ENCODE data around the gene ADAMTS18. TPM values are rescaled to one million over a fixed set of nuclear protein-coding genes. Genes with fewer than 3 reads are reported as not detected.

Gene ADAMTS18
- total RNA-seq, 8 experiments from 2014 or later = 0.75 to 2.9 (median 1.0) TPM; not detected in 3

- no peak overlapping the region for H3K4me3 ChIP-seq
- peaks cover 4 to 14% of the 10 kb centered on the region in 2 donors for H3K4me1 ChIP-seq (replicated peaks in 1 of 2)
- 76 to 100% (median 86%) methylated on average over 1 to 2 of the region's 2 CpGs; no CpG with 5 or more reads in 5 of the 10 experiments for WGBS, 10 experiments
- in situ Hi-C loops (cut with MboI; ENCODE audit: low pct_unique_long_range_greater_than_20kb in 2 of 9, low sequenced_read_pairs in 9 of 9, unreplicated experiment in 9 of 9) = no loop called here
- H3K27ac ChIP-seq = no peak overlapping the region
- no peak for ATAC-seq (replicated peaks in 6 of 8)
Observed at GRCh38 chr16:77304134-77304533, 130.7 kb downstream of the ADAMTS18 start.

- 71 to 100% (median 100%) methylated on average over 1 of the region's 1 CpG; no CpG with 5 or more reads in 4 of the 10 experiments for WGBS, 10 experiments
- in situ Hi-C loops (cut with MboI; ENCODE audit: low pct_unique_long_range_greater_than_20kb in 2 of 9, low sequenced_read_pairs in 9 of 9, unreplicated experiment in 9 of 9) = no loop called here
- H3K27ac ChIP-seq = no peak overlapping the region
- no peak for ATAC-seq (replicated peaks in 6 of 8)
- no peak overlapping the region for H3K4me3 ChIP-seq
- H3K4me1 ChIP-seq (replicated peaks in 1 of 2) = peaks cover 2 to 5% of the 10 kb centered on the region in 2 donors
Observed at GRCh38 chr16:77302674-77303073, 132.2 kb downstream of the ADAMTS18 start.

- WGBS, 10 experiments = 71 to 100% (median 92%) methylated on average over 3 to 5 of the region's 5 CpGs
- in situ Hi-C loops (cut with MboI; ENCODE audit: low pct_unique_long_range_greater_than_20kb in 2 of 9, low sequenced_read_pairs in 9 of 9, unreplicated experiment in 9 of 9) = no loop called here
- ATAC-seq (replicated peaks in 6 of 8) = no peak
- Histone ChIP-seq H3K27ac (no peak overlapping the region), H3K4me3 (no peak overlapping the region), H3K4me1 (replicated peaks in 1 of 2) (peaks cover 0 to under 1% of the 10 kb centered on the region in 2 donors)
Observed at GRCh38 chr16:77302249-77302648, 132.6 kb downstream of the ADAMTS18 start.

GRCh38 chr16:77300256-77300655 lies 134.6 kb downstream of the ADAMTS18 start:
- WGBS, 10 experiments = 60 to 100% (median 90%) methylated on average over 1 to 3 of the region's 3 CpGs; no CpG with 5 or more reads in 3 of the 10 experiments
- no peak overlapping the region for H3K27ac ChIP-seq
- in situ Hi-C loops (cut with MboI; ENCODE audit: low pct_unique_long_range_greater_than_20kb in 2 of 9, low sequenced_read_pairs in 9 of 9, unreplicated experiment in 9 of 9) = no loop called here
- no peak overlapping the region for H3K4me3 ChIP-seq
- H3K4me1 ChIP-seq (replicated peaks in 1 of 2) = no peaks in the 10 kb centered on the region
- no peak for ATAC-seq (replicated peaks in 6 of 8)

GRCh38 chr16:77299395-77299794 lies 135.4 kb downstream of the ADAMTS18 start:
- no peak overlapping the region for H3K4me3 ChIP-seq
- ATAC-seq (replicated peaks in 6 of 8) = no peak
- H3K4me1 ChIP-seq (replicated peaks in 1 of 2) = no peaks in the 10 kb centered on the region
- H3K27ac ChIP-seq = no peak overlapping the region
- in situ Hi-C loops (cut with MboI; ENCODE audit: low pct_unique_long_range_greater_than_20kb in 2 of 9, low sequenced_read_pairs in 9 of 9, unreplicated experiment in 9 of 9) = no loop called here
- 25 to 100% (median 100%) methylated on average over 1 of the region's 1 CpG; no CpG with 5 or more reads in 4 of the 10 experiments for WGBS, 10 experiments

- ATAC-seq (replicated peaks in 6 of 8) = peak in 7 of 8 experiments; percentile 32 to 98 (median 73)
- in situ Hi-C loops (cut with MboI; ENCODE audit: low pct_unique_long_range_greater_than_20kb in 2 of 9, low sequenced_read_pairs in 9 of 9, unreplicated experiment in 9 of 9) = no loop called here
- Histone ChIP-seq H3K4me3 (no peak overlapping the region), H3K27ac (no peak overlapping the region), H3K4me1 (replicated peaks in 1 of 2) (no peaks in the 10 kb centered on the region)
- 34 to 100% (median 63%) methylated on average over 1 to 11 of the region's 12 CpGs; no CpG with 5 or more reads in 1 of the 10 experiments for WGBS, 10 experiments
Observed at GRCh38 chr16:77298418-77299360, 136.1 kb downstream of the ADAMTS18 start.

GRCh38 chr16:77297996-77298395 lies 136.8 kb downstream of the ADAMTS18 start:
- no peak for ATAC-seq (replicated peaks in 6 of 8)
- in situ Hi-C loops (cut with MboI; ENCODE audit: low pct_unique_long_range_greater_than_20kb in 2 of 9, low sequenced_read_pairs in 9 of 9, unreplicated experiment in 9 of 9) = no loop called here
- no peak overlapping the region for H3K27ac ChIP-seq

GRCh38 chr16:77295896-77296295 lies 138.9 kb downstream of the ADAMTS18 start:
- H3K27ac ChIP-seq = no peak overlapping the region
- no peak overlapping the region for H3K4me3 ChIP-seq
- peaks cover 0 to 3% of the 10 kb centered on the region in 2 donors for H3K4me1 ChIP-seq (replicated peaks in 1 of 2)
- in situ Hi-C loops (cut with MboI; ENCODE audit: low pct_unique_long_range_greater_than_20kb in 2 of 9, low sequenced_read_pairs in 9 of 9, unreplicated experiment in 9 of 9) = no loop called here
- no peak for ATAC-seq (replicated peaks in 6 of 8)
- 71 to 100% (median 91%) methylated on average over 1 to 2 of the region's 3 CpGs; no CpG with 5 or more reads in 4 of the 10 experiments for WGBS, 10 experiments

More at GRCh38 chr16:77297996-77298395, 136.8 kb downstream of the ADAMTS18 start:
- WGBS, 10 experiments = 33 to 100% (median 74%) methylated on average over 1 to 5 of the region's 5 CpGs; no CpG with 5 or more reads in 4 of the 10 experiments
- H3K4me1 ChIP-seq (replicated peaks in 1 of 2) = no peaks in the 10 kb centered on the region
- no peak overlapping the region for H3K4me3 ChIP-seq

- in situ Hi-C loops (cut with MboI; ENCODE audit: low pct_unique_long_range_greater_than_20kb in 2 of 9, low sequenced_read_pairs in 9 of 9, unreplicated experiment in 9 of 9) = no loop called here
- peak in 5 of 8 experiments; percentile 60 to 92 (median 79) for ATAC-seq (replicated peaks in 6 of 8)
- 20 to 76% (median 50%) methylated on average over 1 to 10 of the region's 10 CpGs; no CpG with 5 or more reads in 2 of the 10 experiments for WGBS, 10 experiments
Observed at GRCh38 chr16:77290451-77291115, 144.3 kb downstream of the ADAMTS18 start.

GRCh38 chr16:77289331-77289809 lies 145.5 kb downstream of the ADAMTS18 start:
- no peak overlapping the region for H3K4me3 ChIP-seq
- peak in 5 of 8 experiments; percentile 39 to 80 (median 67) for ATAC-seq (replicated peaks in 6 of 8)
- 43 to 100% (median 75%) methylated on average over 1 to 2 of the region's 2 CpGs; no CpG with 5 or more reads in 7 of the 10 experiments for WGBS, 10 experiments
- in situ Hi-C loops (cut with MboI; ENCODE audit: low pct_unique_long_range_greater_than_20kb in 2 of 9, low sequenced_read_pairs in 9 of 9, unreplicated experiment in 9 of 9) = no loop called here
- H3K4me1 ChIP-seq (replicated peaks in 1 of 2) = peaks cover 3 to 16% of the 10 kb centered on the region in 2 donors
- H3K27ac ChIP-seq = no peak overlapping the region

More at GRCh38 chr16:77290451-77291115, 144.3 kb downstream of the ADAMTS18 start:
- Histone ChIP-seq H3K4me3 (no peak overlapping the region), H3K27ac (no peak overlapping the region), H3K4me1 (replicated peaks in 1 of 2) (peaks cover 3 to 16% of the 10 kb centered on the region in 2 donors)

GRCh38 chr16:77288222-77288621 lies 146.6 kb downstream of the ADAMTS18 start:
- in situ Hi-C loops (cut with MboI; ENCODE audit: low pct_unique_long_range_greater_than_20kb in 2 of 9, low sequenced_read_pairs in 9 of 9, unreplicated experiment in 9 of 9) = no loop called here
- no peak for ATAC-seq (replicated peaks in 6 of 8)
- Histone ChIP-seq H3K4me3 (no peak overlapping the region), H3K27ac (no peak overlapping the region), H3K4me1 (replicated peaks in 1 of 2) (peaks cover 3 to 16% of the 10 kb centered on the region in 2 donors)
- 0 to 100% (median 82%) methylated on average over 1 to 3 of the region's 3 CpGs for WGBS, 10 experiments

- Histone ChIP-seq H3K27ac (no peak overlapping the region), H3K4me3 (no peak overlapping the region), H3K4me1 (replicated peaks in 1 of 2) (peaks cover 2 to 11% of the 10 kb centered on the region in 2 donors)
- 59 to 100% (median 80%) methylated on average over 1 to 5 of the region's 5 CpGs; no CpG with 5 or more reads in 1 of the 10 experiments for WGBS, 10 experiments
- in situ Hi-C loops (cut with MboI; ENCODE audit: low pct_unique_long_range_greater_than_20kb in 2 of 9, low sequenced_read_pairs in 9 of 9, unreplicated experiment in 9 of 9) = no loop called here
- no peak for ATAC-seq (replicated peaks in 6 of 8)
Observed at GRCh38 chr16:77285676-77286075, 149.2 kb downstream of the ADAMTS18 start.

- WGBS, 10 experiments = 0 to 100% (median 62%) methylated on average over 1 to 2 of the region's 2 CpGs
- in situ Hi-C loops (cut with MboI; ENCODE audit: low pct_unique_long_range_greater_than_20kb in 2 of 9, low sequenced_read_pairs in 9 of 9, unreplicated experiment in 9 of 9) = no loop called here
- H3K27ac ChIP-seq = no peak overlapping the region
Observed at GRCh38 chr16:77282345-77282744, 152.5 kb downstream of the ADAMTS18 start.

More at GRCh38 chr16:77282345-77282744, 152.5 kb downstream of the ADAMTS18 start:
- no peak overlapping the region for H3K4me3 ChIP-seq
- no peak for ATAC-seq (replicated peaks in 6 of 8)
- no peaks in the 10 kb centered on the region for H3K4me1 ChIP-seq (replicated peaks in 1 of 2)

All from motor neuron (in vitro differentiated cells).